PC-3 (cell line): Measurements from ENCODE around the gene FASTK. TPM values are rescaled to one million over a fixed set of nuclear protein-coding genes. Genes with fewer than 3 reads are reported as not detected.

Experiments
- ATAC-seq: fragments of 200-7000 bp; cut with Tn5 transposase; 2 replicates; pipeline ENCODE4 v1.9.1; 2020; ENCODE audit warnings: mild to moderate bottlenecking, moderate library complexity
- BruUV-seq: library from RNA; stranded (reverse); fragments of 400-500 nt; replicated peaks from 2 replicates; lab custom pipeline; 2021; lab: Mats Ljungman, UMichigan
- CTCF ChIA-PET: fragments of 300-600 bp; sonication (Branson Sonifier 250); formaldehyde crosslinking; loops from one replicate; lab custom pipeline; 2022; ENCODE audit warnings: antibody characterized with exemption; lab: Charles Lee
- POLR2A ChIA-PET: fragments of 300-600 bp; sonication (Branson Sonifier 250); formaldehyde crosslinking; loops from one replicate; lab custom pipeline; 2022; ENCODE audit warnings: antibody characterized with exemption; ENCODE audit not compliant: unreplicated experiment; lab: Charles Lee
- DNase-seq: peaks from one replicate; pipeline ENCODE4 v3.0.0-alpha.2; 2015
- H2AFZ ChIP-seq: fragments of 300-600 bp; sonication (generic); 2 replicates; pipeline ENCODE4 v1.6.0; 2016; ENCODE audit warnings: antibody characterized with exemption, low read length
- H3F3A ChIP-seq: fragments of 300-600 bp; sonication (generic); one replicate; pipeline ENCODE4 v1.6.0; 2017; ENCODE audit warnings: antibody characterized with exemption, low read length, control low read depth, mild to moderate bottlenecking; ENCODE audit not compliant: unreplicated experiment
- H3K27ac ChIP-seq: fragments of 300-600 bp; sonication (generic); 2 replicates; pipeline ENCODE4 v1.5.1; 2016; ENCODE audit warnings: mild to moderate bottlenecking, low read length
- H3K27me3 ChIP-seq: fragments of 300-600 bp; sonication (generic); 2 replicates; pipeline ENCODE4 v1.6.1; 2016; ENCODE audit warnings: low read length, mixed read lengths
- H3K36me3 ChIP-seq: fragments of 300-600 bp; sonication (generic); 2 replicates; pipeline ENCODE4 v1.6.1; 2016; ENCODE audit warnings: low read depth, mixed run types, low read length, mixed read lengths
- H3K4me1 ChIP-seq: fragments of 300-600 bp; sonication (generic); 2 replicates; pipeline ENCODE4 v1.5.1; 2016; ENCODE audit warnings: low read length; ENCODE audit not compliant: insufficient read depth
- H3K4me2 ChIP-seq: fragments of 300-600 bp; sonication (generic); 2 replicates; pipeline ENCODE4 v1.6.0; 2016; ENCODE audit warnings: low read length
- H3K4me3 ChIP-seq: fragments of 300-600 bp; sonication (generic); 2 replicates; pipeline ENCODE4 v1.5.1; 2016; ENCODE audit warnings: mild to moderate bottlenecking, low read length, mixed read lengths
- H3K79me2 ChIP-seq: fragments of 300-600 bp; sonication (generic); 2 replicates; pipeline ENCODE4 v1.6.1; 2017; ENCODE audit warnings: low read length, mixed read lengths
- H3K9ac ChIP-seq: fragments of 300-600 bp; sonication (generic); 2 replicates; pipeline ENCODE4 v1.6.0; 2016; ENCODE audit warnings: mild to moderate bottlenecking, low read length
- H3K9me2 ChIP-seq: fragments of 300-600 bp; sonication (generic); replicated peaks from 2 replicates; pipeline ENCODE4 v1.6.1; 2016; ENCODE audit warnings: mixed run types, low read length, mixed read lengths
- H3K9me3 ChIP-seq: fragments of 300-600 bp; sonication (generic); 2 replicates; pipeline ENCODE4 v1.6.1; 2016; ENCODE audit warnings: low read length, mixed read lengths
- H4K20me1 ChIP-seq: fragments of 300-600 bp; sonication (generic); 2 replicates; pipeline ENCODE4 v1.6.1; 2016; ENCODE audit warnings: low read length, mixed read lengths
- CTCF ChIP-seq: fragments of 300-600 bp; sonication (generic); conservative IDR thresholded peaks from 2 replicates; pipeline ENCODE4 v1.5.1; 2017; ENCODE audit warnings: antibody characterized with exemption, low read depth, mild to moderate bottlenecking, low read length
- EZH2 ChIP-seq: fragments of 300-600 bp; sonication (generic); IDR thresholded peaks from one replicate; pipeline ENCODE4 v1.6.1; 2017; ENCODE audit warnings: antibody characterized with exemption, mild to moderate bottlenecking, low read length; ENCODE audit not compliant: unreplicated experiment
- EZH2phosphoT487 ChIP-seq: fragments of 300-600 bp; sonication (generic); IDR thresholded peaks from 2 replicates; pipeline ENCODE4 v1.6.1; 2018; ENCODE audit warnings: mild to moderate bottlenecking, antibody characterized with exemption, low read length, borderline replicate concordance
- intact Hi-C: fragments of 100-400 bp; cut with micrococcal nuclease; formaldehyde crosslinking; loops from 2 replicates; pipeline ENCODE4 v1.9.0; 2023
- total RNA-seq: library from RNA; depleted of rRNA; stranded (reverse); fragments of >200 nt; gene quantifications from 2 replicates; pipeline ENCODE4 v1.2.3, GENCODE V29; 2014

The FASTK gene
- total RNA-seq, 1 experiment from 2014 or later, result 163 TPM

- ATAC-seq, result peak; percentile 3
- Histone ChIP-seq H2AFZ (peak overlapping the region; percentile 70), H3K79me2 (peaks cover 41% of the 10 kb centered on the region), H3K4me2 (peak overlapping the region; percentile 95), H3K9me2 (no peaks in the 10 kb centered on the region), H3K27ac (peak overlapping the region; percentile 61), H3K36me3 (no peaks in the 10 kb centered on the region; the same call in 1 of the 2 replicates), H3K27me3 (no peaks in the 10 kb centered on the region), H3K9ac (peak overlapping the region; percentile 98), H3K4me3 (peak overlapping the region; percentile 91), H3K4me1 (peaks cover 34% of the 10 kb centered on the region), H3F3A (no peaks in the 10 kb centered on the region), H3K9me3 (no peaks in the 10 kb centered on the region), H4K20me1 (no peaks in the 10 kb centered on the region)
- DNase-seq, result no peak
- TSS peak; percentile 47 for BruUV-seq
- intact Hi-C loops, result loop anchor here (1.0 kb wide), 3 partner anchors 17 to 52 kb away; partner anchors contain the start of gene ABCB8
- TF ChIP-seq CTCF, result no peak
- TF ChIP-seq EZH2phosphoT487, result no peak
- TF ChIP-seq EZH2, result no peak
- CTCF ChIA-PET, result no interaction called here
- POLR2A ChIA-PET, result interaction anchor here (0.6 to 0.7 kb wide), 3 partner anchors 17 to 67 kb away, joined by 3 to 15 read pairs (median 5); no protein-coding TSS in a partner anchor
Measured at GRCh38 chr7:151080067-151080521, 515 bp downstream of the FASTK start.

- no peaks in the 10 kb centered on the region for H4K20me1 ChIP-seq
Measured at GRCh38 chr7:151079199-151079910, 1.3 kb downstream of the FASTK start.

More at GRCh38 chr7:151079199-151079910, 1.3 kb downstream of the FASTK start:
- intact Hi-C loops, result loop anchor here (5.0 kb wide), 1 partner anchor 33 kb away; no protein-coding TSS in a partner anchor
- ChIA-PET CTCF (no interaction called here), POLR2A (no interaction called here)
- TF ChIP-seq CTCF (no peak), EZH2 (no peak), EZH2phosphoT487 (no peak)
- DNase-seq, result no peak
- Histone ChIP-seq H2AFZ (no peak overlapping the region), H3K27me3 (no peaks in the 10 kb centered on the region), H3K36me3 (peaks cover 3% of the 10 kb centered on the region; the same call in 1 of the 2 replicates), H3F3A (no peaks in the 10 kb centered on the region), H3K4me2 (peak overlapping the region; percentile 95), H3K9me2 (no peaks in the 10 kb centered on the region), H3K27ac (no peak overlapping the region), H3K9me3 (no peaks in the 10 kb centered on the region), H3K4me1 (peaks cover 31% of the 10 kb centered on the region), H3K9ac (peak overlapping the region; percentile 98), H3K4me3 (peak overlapping the region; percentile 91), H3K79me2 (peaks cover 41% of the 10 kb centered on the region)
- BruUV-seq, result no TSS peak
- ATAC-seq, result no peak
